ENCODE data around the gene DENND1A. TPM values are rescaled to one million over a fixed set of nuclear protein-coding genes. Genes with fewer than 3 reads are reported as not detected.

Gene DENND1A
- total and polyA plus RNA-seq, 2 experiments from 2014 or later = 13.1 to 28.7 TPM

- Histone ChIP-seq H3K9me2 (ENCODE audit: insufficient read depth) (no peaks in the 10 kb centered on the region), H2AFZ (no peak overlapping the region), H3K4me2 (no peak overlapping the region), H3K4me3 (no peak overlapping the region), H3K4me1 (ENCODE audit: insufficient read depth) (peaks cover 12% of the 10 kb centered on the region), H3K27ac (ENCODE audit: low read depth) (no peak overlapping the region), H3K79me2 (replicated peaks; ENCODE audit: insufficient read depth) (no peaks in the 10 kb centered on the region), H3F3A (replicated peaks; ENCODE audit: low read depth) (no peaks in the 10 kb centered on the region; the same call in 1 of the 2 replicates), H4K20me1 (replicated peaks; ENCODE audit: insufficient read depth) (0 out of 2 replicates have a peak, but pooled peaks cover 2% of the 10 kb centered on the region), H3K27me3 (ENCODE audit: insufficient read depth) (no peaks in the 10 kb centered on the region), H3K36me3 (ENCODE audit: insufficient read depth) (no peaks in the 10 kb centered on the region)
- Mint-ChIP-seq H3K27me3 (ENCODE audit: insufficient read depth, low read depth, poor library complexity) (peaks cover 12% of the 10 kb centered on the region), H3K9me3 (no peaks in the 10 kb centered on the region), H3K36me3 (ENCODE audit: low read depth) (no peaks in the 10 kb centered on the region), H3K4me3 (no peak overlapping the region), H3K4me1 (peaks cover 16% of the 10 kb centered on the region), H3K27ac (no peak overlapping the region)
- DNase-seq (ENCODE audit: low spot score) (no peak), ATAC-seq (no peak)
- TF ChIP-seq CREB1 (CRISPR knock-in tag; IDR thresholded peaks at IDR 0.05; ENCODE audit: low read depth) (no peak), ETS1 (IDR thresholded peaks at IDR 0.05) (no peak), REST (IDR thresholded peaks at IDR 0.05; ENCODE audit: unreplicated experiment) (no peak), STAT1 (IDR thresholded peaks at IDR 0.05; ENCODE audit: unreplicated experiment) (no peak), JUNB (IDR thresholded peaks at IDR 0.05; ENCODE audit: unreplicated experiment) (no peak), EZH2 (IDR thresholded peaks at IDR 0.05; ENCODE audit: low read depth, unreplicated experiment) (no peak), ZNF114 (CRISPR knock-in tag; IDR thresholded peaks at IDR 0.05) (no peak)
Observed at GRCh38 chr9:123412171-123412820, 517.6 kb downstream of the DENND1A start.

- Histone ChIP-seq H3F3A (replicated peaks; ENCODE audit: low read depth) (no peaks in the 10 kb centered on the region; the same call in 1 of the 2 replicates), H3K4me1 (ENCODE audit: insufficient read depth) (peaks cover 15% of the 10 kb centered on the region), H2AFZ (no peak overlapping the region), H3K27me3 (ENCODE audit: insufficient read depth) (no peaks in the 10 kb centered on the region), H3K9me2 (ENCODE audit: insufficient read depth) (no peaks in the 10 kb centered on the region), H3K79me2 (replicated peaks; ENCODE audit: insufficient read depth) (no peaks in the 10 kb centered on the region), H3K4me3 (no peak overlapping the region), H3K36me3 (ENCODE audit: insufficient read depth) (no peaks in the 10 kb centered on the region), H4K20me1 (replicated peaks; ENCODE audit: insufficient read depth) (0 out of 2 replicates have a peak, but pooled peaks cover 2% of the 10 kb centered on the region), H3K27ac (ENCODE audit: low read depth) (no peak overlapping the region), H3K4me2 (no peak overlapping the region)
- Mint-ChIP-seq H3K9me3 (no peaks in the 10 kb centered on the region), H3K4me3 (no peak overlapping the region), H3K4me1 (peaks cover 21% of the 10 kb centered on the region), H3K27me3 (ENCODE audit: insufficient read depth, low read depth, poor library complexity) (peaks cover 12% of the 10 kb centered on the region), H3K27ac (no peak overlapping the region), H3K36me3 (ENCODE audit: low read depth) (no peaks in the 10 kb centered on the region)
- DNase-seq (ENCODE audit: low spot score) = no peak
- ATAC-seq = no peak
- no peak for TF ChIP-seq JUNB (IDR thresholded peaks at IDR 0.05; ENCODE audit: unreplicated experiment)
- no peak for TF ChIP-seq ZNF331 (CRISPR knock-in tag; IDR thresholded peaks at IDR 0.05; ENCODE audit: low read depth)
- no peak for TF ChIP-seq REST (IDR thresholded peaks at IDR 0.05; ENCODE audit: unreplicated experiment)
- no peak for TF ChIP-seq POLR2AphosphoS5 (IDR thresholded peaks at IDR 0.05; ENCODE audit: low read depth)
- no peak for TF ChIP-seq ETS1 (IDR thresholded peaks at IDR 0.05)
- TF ChIP-seq STAT1 (IDR thresholded peaks at IDR 0.05; ENCODE audit: unreplicated experiment) = no peak
- no peak for TF ChIP-seq EZH2phosphoT487 (IDR thresholded peaks at IDR 0.05; ENCODE audit: unreplicated experiment)
Observed at GRCh38 chr9:123411636-123412035, 518.3 kb downstream of the DENND1A start.
